SK-N-SH (cell line): Measurements from ENCODE around the gene ZFHX3. TPM values are rescaled to one million over a fixed set of nuclear protein-coding genes. Genes with fewer than 3 reads are reported as not detected.

Source experiments
- CTCF ChIA-PET: fragments of 300-600, 350-600 bp; formaldehyde crosslinking; extraction: SDS; loops from one replicate; lab custom pipeline; 2021; lab: Yijun Ruan, JAX
- POLR2A ChIA-PET: fragments of 350-600 bp; sonication (Branson Sonifier 250); formaldehyde crosslinking; extraction: SDS; loops from one replicate; lab custom pipeline; 2020; ENCODE audit warnings: antibody characterized with exemption, inconsistent platforms; lab: Yijun Ruan, JAX
- DNase-seq: peaks from one replicate; pipeline ENCODE4 v3.0.0; 2012
- H2AFZ ChIP-seq: fragments of 200-600 bp; sonication (generic); 2 replicates; pipeline ENCODE4 v1.8.1; 2016; ENCODE audit warnings: antibody characterized with exemption, mild to moderate bottlenecking, low read depth
- H3F3A ChIP-seq: fragments of 200-600 bp; sonication (generic); replicated peaks from 2 replicates; pipeline ENCODE3; 2016; ENCODE audit warnings: antibody characterized with exemption, mild to moderate bottlenecking; ENCODE audit not compliant: insufficient read depth
- H3K27ac ChIP-seq, 2 experiments: fragments of 200-500 bp in 1 of 2; fragments of 200-600 bp in 1 of 2; sonication (Bioruptor generic) in 1 of 2; sonication (generic), shearing (Covaris generic) in 1 of 2; 2 replicates each; pipeline versions ENCODE4 v1.5.1 to v1.6.1; 2014 to 2016; ENCODE audit warnings: low read depth in 2 of 2, inconsistent platforms in 1 of 2, low read length in 1 of 2, mild to moderate bottlenecking in 1 of 2, mixed read lengths in 1 of 2
- H3K27me3 ChIP-seq: fragments of 200-600 bp; sonication (generic), shearing (Covaris generic); 2 replicates; pipeline ENCODE4 v1.6.1; 2016; ENCODE audit warnings: mixed run types; ENCODE audit not compliant: insufficient read depth
- H3K36me3 ChIP-seq, 2 experiments: fragments of 200-500 bp in 1 of 2; fragments of 200-600 bp in 1 of 2; sonication (Bioruptor generic) in 1 of 2; sonication (generic) in 1 of 2; replicated peaks in 1 of 2; 2 replicates each; pipeline versions ENCODE3 to v1.5.1; 2014 to 2016; ENCODE audit warnings: low read length in 1 of 2, mild to moderate bottlenecking in 1 of 2; ENCODE audit not compliant: insufficient read depth in 2 of 2, control insufficient read depth in 1 of 2
- H3K4me1 ChIP-seq, 2 experiments: fragments of 200-500 bp in 1 of 2; fragments of 200-600 bp in 1 of 2; sonication (Bioruptor generic) in 1 of 2; sonication (generic), shearing (Covaris generic) in 1 of 2; 2 replicates each; pipeline versions ENCODE4 v1.5.1 to v1.6.1; 2014 to 2016; ENCODE audit warnings: low read depth in 1 of 2, low read length in 1 of 2, mixed run types in 1 of 2; ENCODE audit not compliant: insufficient read depth in 2 of 2, control insufficient read depth in 1 of 2
- H3K4me2 ChIP-seq: fragments of 200-600 bp; sonication (generic), shearing (Covaris generic); 2 replicates; pipeline ENCODE4 v1.6.1; 2017; ENCODE audit warnings: mixed run types
- H3K4me3 ChIP-seq, 2 experiments: fragments of 200-500 bp in 1 of 2; fragments of 200-600 bp in 1 of 2; sonication (Bioruptor generic) in 1 of 2; sonication (generic), shearing (Covaris generic) in 1 of 2; 2 replicates each; pipeline versions ENCODE4 v1.5.1 to v1.8.1; 2014 to 2016; ENCODE audit warnings: low read depth in 2 of 2, inconsistent platforms in 1 of 2, low read length in 1 of 2, mild to moderate bottlenecking in 1 of 2, mixed read lengths in 1 of 2, moderate library complexity in 1 of 2
- H3K79me2 ChIP-seq: fragments of 200-600 bp; sonication (generic); 2 replicates; pipeline ENCODE4 v1.8.1; 2017; ENCODE audit warnings: mild to moderate bottlenecking; ENCODE audit not compliant: insufficient read depth
- H3K9ac ChIP-seq: fragments of 200-600 bp; sonication (generic); 2 replicates; pipeline ENCODE4 v1.6.1; 2017; ENCODE audit warnings: mixed run types
- H3K9me2 ChIP-seq: fragments of 200-600 bp; sonication (generic); 2 replicates; pipeline ENCODE4 v1.6.1; 2017; ENCODE audit warnings: mixed run types
- H3K9me3 ChIP-seq: fragments of 200-600 bp; sonication (generic); 2 replicates; pipeline ENCODE4 v1.6.1; 2017; ENCODE audit warnings: mixed run types, mild to moderate bottlenecking, moderate library complexity
- H4K20me1 ChIP-seq: fragments of 200-600 bp; sonication (generic); 2 replicates; pipeline ENCODE4 v1.6.1; 2017; ENCODE audit warnings: mild to moderate bottlenecking, mixed run types; ENCODE audit not compliant: insufficient read depth
- FOSL2 ChIP-seq: IDR thresholded peaks from 2 replicates; pipeline ENCODE4 v1.4.0; 2012; ENCODE audit warnings: low read depth, mild to moderate bottlenecking, moderate library complexity, borderline replicate concordance
- FOXJ3 ChIP-seq: sonication (generic); formaldehyde crosslinking; IDR thresholded peaks from 2 replicates; pipeline ENCODE4 v1.5.1; 2020; ENCODE audit warnings: mild to moderate bottlenecking, missing genetic modification reagents
- FOXM1 ChIP-seq: IDR thresholded peaks from 2 replicates; pipeline ENCODE4 v1.4.0; 2012; ENCODE audit warnings: low read depth, mild to moderate bottlenecking
- GABPA ChIP-seq: IDR thresholded peaks from 2 replicates; pipeline ENCODE4 v1.4.0; 2012; ENCODE audit warnings: low read depth, mild to moderate bottlenecking
- JUND ChIP-seq: IDR thresholded peaks from 2 replicates; pipeline ENCODE4 v1.4.0; 2012
- MXI1 ChIP-seq: IDR thresholded peaks from 2 replicates; pipeline ENCODE4 v1.6.1; 2012; ENCODE audit warnings: mild to moderate bottlenecking, low read depth, low read length, improper control_type of control experiment
- NFIC ChIP-seq: IDR thresholded peaks from 2 replicates; pipeline ENCODE4 v1.4.0; 2012; ENCODE audit warnings: borderline replicate concordance
- PBX3 ChIP-seq: IDR thresholded peaks from 2 replicates; pipeline ENCODE4; 2012
- SMC3 ChIP-seq: IDR thresholded peaks from 2 replicates; pipeline ENCODE4 v1.6.1; 2012; ENCODE audit warnings: low read depth, low read length, improper control_type of control experiment
- TCF12 ChIP-seq: IDR thresholded peaks from 2 replicates; pipeline ENCODE4 v1.4.0; 2012
- WGBS: methylation state at CpG from one replicate; pipeline ENCODE4 v1.1.6; 2017; ENCODE audit warnings: low lambda C conversion rate; 5-methylcytosine and 5-hydroxymethylcytosine counted together
- polyA plus RNA-seq, 3 experiments: library from polyadenylated mRNA; depleted of rRNA; stranded (reverse); fragments of >200 nt; gene quantifications; 2 replicates each; pipeline ENCODE4 v1.2.3, GENCODE V29; 2012
- TF ChIP-seq, protein P1 (sequence below): IDR thresholded peaks from 2 replicates; pipeline ENCODE4 v1.6.1; 2012; ENCODE audit warnings: mild to moderate bottlenecking, low read depth, low read length, moderate library complexity
- TF ChIP-seq, protein P2 (sequence below): IDR thresholded peaks from 2 replicates; pipeline ENCODE4 v1.4.0; 2012; ENCODE audit warnings: low read depth, borderline replicate concordance
- TF ChIP-seq, protein P3 (sequence below): fragments of 150-350 bp; IDR thresholded peaks from 2 replicates; pipeline ENCODE4 v1.6.1; 2017; ENCODE audit warnings: antibody characterized with exemption, low read length, low read depth, borderline replicate concordance
- TF ChIP-seq, protein P4 (sequence below): fragments of 150-350 bp; IDR thresholded peaks from 2 replicates; pipeline ENCODE4 v1.6.1; 2016; ENCODE audit warnings: mild to moderate bottlenecking, low read depth, low read length

ZFHX3 gene
- polyA plus RNA-seq, 1 of the 3 experiments (the other 2 are of a cell fraction), result 2.0 TPM

- TF ChIP-seq, protein P1, sequence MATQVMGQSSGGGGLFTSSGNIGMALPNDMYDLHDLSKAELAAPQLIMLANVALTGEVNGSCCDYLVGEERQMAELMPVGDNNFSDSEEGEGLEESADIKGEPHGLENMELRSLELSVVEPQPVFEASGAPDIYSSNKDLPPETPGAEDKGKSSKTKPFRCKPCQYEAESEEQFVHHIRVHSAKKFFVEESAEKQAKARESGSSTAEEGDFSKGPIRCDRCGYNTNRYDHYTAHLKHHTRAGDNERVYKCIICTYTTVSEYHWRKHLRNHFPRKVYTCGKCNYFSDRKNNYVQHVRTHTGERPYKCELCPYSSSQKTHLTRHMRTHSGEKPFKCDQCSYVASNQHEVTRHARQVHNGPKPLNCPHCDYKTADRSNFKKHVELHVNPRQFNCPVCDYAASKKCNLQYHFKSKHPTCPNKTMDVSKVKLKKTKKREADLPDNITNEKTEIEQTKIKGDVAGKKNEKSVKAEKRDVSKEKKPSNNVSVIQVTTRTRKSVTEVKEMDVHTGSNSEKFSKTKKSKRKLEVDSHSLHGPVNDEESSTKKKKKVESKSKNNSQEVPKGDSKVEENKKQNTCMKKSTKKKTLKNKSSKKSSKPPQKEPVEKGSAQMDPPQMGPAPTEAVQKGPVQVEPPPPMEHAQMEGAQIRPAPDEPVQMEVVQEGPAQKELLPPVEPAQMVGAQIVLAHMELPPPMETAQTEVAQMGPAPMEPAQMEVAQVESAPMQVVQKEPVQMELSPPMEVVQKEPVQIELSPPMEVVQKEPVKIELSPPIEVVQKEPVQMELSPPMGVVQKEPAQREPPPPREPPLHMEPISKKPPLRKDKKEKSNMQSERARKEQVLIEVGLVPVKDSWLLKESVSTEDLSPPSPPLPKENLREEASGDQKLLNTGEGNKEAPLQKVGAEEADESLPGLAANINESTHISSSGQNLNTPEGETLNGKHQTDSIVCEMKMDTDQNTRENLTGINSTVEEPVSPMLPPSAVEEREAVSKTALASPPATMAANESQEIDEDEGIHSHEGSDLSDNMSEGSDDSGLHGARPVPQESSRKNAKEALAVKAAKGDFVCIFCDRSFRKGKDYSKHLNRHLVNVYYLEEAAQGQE, result no peak
- TF ChIP-seq FOXJ3 (no peak), JUND (no peak), GABPA (no peak), FOXM1 (no peak)
- TF ChIP-seq, protein P2, sequence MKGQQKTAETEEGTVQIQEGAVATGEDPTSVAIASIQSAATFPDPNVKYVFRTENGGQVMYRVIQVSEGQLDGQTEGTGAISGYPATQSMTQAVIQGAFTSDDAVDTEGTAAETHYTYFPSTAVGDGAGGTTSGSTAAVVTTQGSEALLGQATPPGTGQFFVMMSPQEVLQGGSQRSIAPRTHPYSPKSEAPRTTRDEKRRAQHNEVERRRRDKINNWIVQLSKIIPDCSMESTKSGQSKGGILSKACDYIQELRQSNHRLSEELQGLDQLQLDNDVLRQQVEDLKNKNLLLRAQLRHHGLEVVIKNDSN, result no peak
Observed at GRCh38 chr16:73052576-73052975, 4.6 kb upstream of the ZFHX3 start (continued).

GRCh38 chr16:73051961-73052360, 4.0 kb upstream of the ZFHX3 start:
- Histone ChIP-seq H3K4me3 (no peak overlapping the region), H2AFZ (no peak overlapping the region), H3K9me2 (no peaks in the 10 kb centered on the region), H3K36me3 (no peaks in the 10 kb centered on the region), H3K27ac (peak overlapping the region; percentile 74 to 90), H3K4me2 (peak overlapping the region; percentile 94; the same call in 1 of the 2 replicates), H3K9ac (peak overlapping the region; percentile 91; the same call in 1 of the 2 replicates), H3K79me2 (peaks cover 97% of the 10 kb centered on the region), H3K4me1 (peaks cover 63 to 80% of the 10 kb centered on the region in 2 experiments), H3K27me3 (no peaks in the 10 kb centered on the region), H3F3A (peaks cover 29% of the 10 kb centered on the region), H4K20me1 (no peaks in the 10 kb centered on the region), H3K9me3 (no peaks in the 10 kb centered on the region)
- DNase-seq, result no peak
- 79% methylated on average over 9 of the region's 9 CpGs for WGBS
- ChIA-PET CTCF (interaction anchor here (1.1 to 4.5 kb wide), 6 partner anchors 91 to 827 kb away, joined by 3 to 17 read pairs (median 4); no protein-coding TSS in a partner anchor), POLR2A (no interaction called here)
- TF ChIP-seq, protein P3, sequence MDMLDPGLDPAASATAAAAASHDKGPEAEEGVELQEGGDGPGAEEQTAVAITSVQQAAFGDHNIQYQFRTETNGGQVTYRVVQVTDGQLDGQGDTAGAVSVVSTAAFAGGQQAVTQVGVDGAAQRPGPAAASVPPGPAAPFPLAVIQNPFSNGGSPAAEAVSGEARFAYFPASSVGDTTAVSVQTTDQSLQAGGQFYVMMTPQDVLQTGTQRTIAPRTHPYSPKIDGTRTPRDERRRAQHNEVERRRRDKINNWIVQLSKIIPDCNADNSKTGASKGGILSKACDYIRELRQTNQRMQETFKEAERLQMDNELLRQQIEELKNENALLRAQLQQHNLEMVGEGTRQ, result no peak
- TF ChIP-seq GABPA (no peak), FOXM1 (no peak), TCF12 (no peak), FOSL2 (no peak), SMC3 (no peak), MXI1 (no peak), NFIC (no peak), PBX3 (no peak)
- TF ChIP-seq, protein P4, sequence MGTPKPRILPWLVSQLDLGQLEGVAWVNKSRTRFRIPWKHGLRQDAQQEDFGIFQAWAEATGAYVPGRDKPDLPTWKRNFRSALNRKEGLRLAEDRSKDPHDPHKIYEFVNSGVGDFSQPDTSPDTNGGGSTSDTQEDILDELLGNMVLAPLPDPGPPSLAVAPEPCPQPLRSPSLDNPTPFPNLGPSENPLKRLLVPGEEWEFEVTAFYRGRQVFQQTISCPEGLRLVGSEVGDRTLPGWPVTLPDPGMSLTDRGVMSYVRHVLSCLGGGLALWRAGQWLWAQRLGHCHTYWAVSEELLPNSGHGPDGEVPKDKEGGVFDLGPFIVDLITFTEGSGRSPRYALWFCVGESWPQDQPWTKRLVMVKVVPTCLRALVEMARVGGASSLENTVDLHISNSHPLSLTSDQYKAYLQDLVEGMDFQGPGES, result no peak
- TF ChIP-seq, protein P1, result no peak
